Brain microvascular endothelial cell (primary cell): ENCODE results near the gene ST14.

Experiments used
- DNase-seq: peaks from one replicate; pipeline ENCODE4 v3.0.0-alpha.2; 2020
- H3K27ac ChIP-seq: fragments of 250-450 bp; sonication (Bioruptor Pico); 2 replicates; pipeline ENCODE4 v1.5.1; 2020; ENCODE audit warnings: mild to moderate bottlenecking, moderate library complexity
- H3K27me3 ChIP-seq: fragments of 250-450 bp; sonication (Bioruptor Pico); replicated peaks from 2 replicates; pipeline ENCODE4 v1.5.1; 2020; ENCODE audit warnings: mild to moderate bottlenecking
- H3K36me3 ChIP-seq: fragments of 250-450 bp; sonication (Bioruptor Pico); replicated peaks from 2 replicates; pipeline ENCODE4 v1.5.1; 2020; ENCODE audit warnings: mild to moderate bottlenecking
- H3K4me3 ChIP-seq: 2 replicates; pipeline ENCODE4 v1.5.1; 2011; ENCODE audit warnings: low read depth, mild to moderate bottlenecking, control low read depth, low read length, moderate library complexity
- in situ Hi-C: cut with HindIII; loops from 2 replicates; pipeline ENCODE4 v1.10.0; 2017; ENCODE audit warnings: low sequenced_read_pairs, low pct_ligation_motif_present
- TF ChIP-seq, protein P1 (sequence below): IDR thresholded peaks from 2 replicates; pipeline ENCODE4 v1.5.1; 2011; ENCODE audit warnings: low read depth, mild to moderate bottlenecking, moderate library complexity, low read length, control low read depth, inconsistent platforms; ENCODE audit errors: missing control alignments

Gene ST14

DNA sequence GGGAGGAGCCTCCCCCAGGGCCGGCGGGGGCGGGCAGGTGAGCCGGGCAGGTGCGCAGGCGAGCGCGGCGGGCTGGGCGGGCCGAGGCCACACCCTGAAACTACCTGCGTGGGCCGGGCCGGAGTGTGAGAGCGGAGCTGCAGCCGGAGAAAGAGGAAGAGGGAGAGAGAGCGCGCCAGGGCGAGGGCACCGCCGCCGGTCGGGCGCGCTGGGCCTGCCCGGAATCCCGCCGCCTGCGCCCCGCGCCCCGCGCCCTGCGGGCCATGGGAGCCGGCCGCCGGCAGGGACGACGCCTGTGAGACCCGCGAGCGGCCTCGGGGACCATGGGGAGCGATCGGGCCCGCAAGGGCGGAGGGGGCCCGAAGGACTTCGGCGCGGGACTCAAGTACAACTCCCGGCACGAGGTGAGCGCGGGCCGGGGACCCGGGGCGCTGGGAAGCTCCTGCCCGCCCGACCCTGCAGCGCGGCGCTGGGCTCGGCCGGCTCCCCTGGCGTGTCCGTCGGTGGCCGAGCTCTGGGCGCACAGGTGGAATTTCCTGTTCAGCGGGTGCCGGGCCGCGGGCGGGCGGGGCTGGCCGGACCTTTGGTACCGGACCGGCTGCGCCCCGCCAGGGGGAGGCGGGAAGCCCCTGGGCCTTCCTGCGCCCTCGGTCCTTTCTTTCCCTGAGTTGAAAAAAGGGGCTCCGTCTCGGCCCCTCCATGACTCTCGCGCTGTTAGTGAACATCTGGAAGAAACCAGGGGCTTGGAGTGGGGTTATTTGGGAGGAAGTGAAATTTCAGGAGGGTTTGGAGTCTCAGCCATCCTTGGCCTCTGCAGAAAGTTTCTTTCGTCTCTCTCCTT lies at the start of gene ST14:
TSS of gene ST14 (plus strand) at position 126 of the 841 bp plus-strand sequence. CDS start at position 324, 198 bp downstream.
- no peak within 1 kb of the TSS for H3K4me3 ChIP-seq
- in situ Hi-C loops = no loop called here
- no peak for DNase-seq
- H3K27ac ChIP-seq = no peak within 1 kb of the TSS
- TF ChIP-seq, protein P1, sequence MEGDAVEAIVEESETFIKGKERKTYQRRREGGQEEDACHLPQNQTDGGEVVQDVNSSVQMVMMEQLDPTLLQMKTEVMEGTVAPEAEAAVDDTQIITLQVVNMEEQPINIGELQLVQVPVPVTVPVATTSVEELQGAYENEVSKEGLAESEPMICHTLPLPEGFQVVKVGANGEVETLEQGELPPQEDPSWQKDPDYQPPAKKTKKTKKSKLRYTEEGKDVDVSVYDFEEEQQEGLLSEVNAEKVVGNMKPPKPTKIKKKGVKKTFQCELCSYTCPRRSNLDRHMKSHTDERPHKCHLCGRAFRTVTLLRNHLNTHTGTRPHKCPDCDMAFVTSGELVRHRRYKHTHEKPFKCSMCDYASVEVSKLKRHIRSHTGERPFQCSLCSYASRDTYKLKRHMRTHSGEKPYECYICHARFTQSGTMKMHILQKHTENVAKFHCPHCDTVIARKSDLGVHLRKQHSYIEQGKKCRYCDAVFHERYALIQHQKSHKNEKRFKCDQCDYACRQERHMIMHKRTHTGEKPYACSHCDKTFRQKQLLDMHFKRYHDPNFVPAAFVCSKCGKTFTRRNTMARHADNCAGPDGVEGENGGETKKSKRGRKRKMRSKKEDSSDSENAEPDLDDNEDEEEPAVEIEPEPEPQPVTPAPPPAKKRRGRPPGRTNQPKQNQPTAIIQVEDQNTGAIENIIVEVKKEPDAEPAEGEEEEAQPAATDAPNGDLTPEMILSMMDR = no peak
- peaks cover 11% of the 10 kb centered on the region for H3K27me3 ChIP-seq
- no peaks in the 10 kb centered on the region for H3K36me3 ChIP-seq

DNA sequence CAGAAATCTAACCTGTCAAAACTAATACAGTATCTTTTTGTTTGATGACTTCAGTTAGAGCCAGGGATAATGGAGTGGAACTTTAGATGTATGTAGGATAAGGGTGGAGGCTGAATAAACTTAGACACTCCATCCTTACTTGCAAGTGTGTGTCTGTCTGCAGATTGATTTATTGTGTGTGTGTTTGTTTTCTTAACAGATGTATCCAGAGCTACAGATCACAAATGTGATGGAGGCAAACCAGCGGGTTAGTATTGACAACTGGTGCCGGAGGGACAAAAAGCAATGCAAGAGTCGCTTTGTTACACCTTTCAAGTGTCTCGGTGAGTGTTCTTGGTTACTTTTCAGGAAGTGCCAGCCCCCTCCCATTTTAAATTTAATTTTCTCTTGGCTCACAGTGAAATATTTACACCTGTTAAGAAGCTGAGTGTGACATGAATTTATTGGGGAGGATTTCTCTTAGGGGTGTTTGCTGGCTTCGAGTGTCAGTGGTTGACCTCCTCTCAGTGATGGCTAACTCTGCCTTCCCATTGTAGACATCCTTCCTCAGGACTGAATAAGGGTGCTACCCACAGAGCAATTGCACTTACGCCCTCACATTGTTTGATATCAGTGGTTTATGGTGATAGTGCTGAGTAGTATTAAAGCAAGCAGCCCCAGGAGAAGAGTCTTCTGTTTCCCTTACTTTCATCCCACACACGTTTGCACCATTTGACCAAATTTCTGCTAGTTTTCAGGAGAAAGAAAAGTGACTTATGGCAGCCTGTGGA lies 49.1 kb upstream of the ST14 start:
- Histone ChIP-seq H3K36me3 (no peaks in the 10 kb centered on the region), H3K27ac (no peak overlapping the region), H3K4me3 (no peak overlapping the region), H3K27me3 (no peaks in the 10 kb centered on the region)
- TF ChIP-seq, protein P1 = no peak
- DNase-seq = no peak
- in situ Hi-C loops = no loop called here

DNA sequence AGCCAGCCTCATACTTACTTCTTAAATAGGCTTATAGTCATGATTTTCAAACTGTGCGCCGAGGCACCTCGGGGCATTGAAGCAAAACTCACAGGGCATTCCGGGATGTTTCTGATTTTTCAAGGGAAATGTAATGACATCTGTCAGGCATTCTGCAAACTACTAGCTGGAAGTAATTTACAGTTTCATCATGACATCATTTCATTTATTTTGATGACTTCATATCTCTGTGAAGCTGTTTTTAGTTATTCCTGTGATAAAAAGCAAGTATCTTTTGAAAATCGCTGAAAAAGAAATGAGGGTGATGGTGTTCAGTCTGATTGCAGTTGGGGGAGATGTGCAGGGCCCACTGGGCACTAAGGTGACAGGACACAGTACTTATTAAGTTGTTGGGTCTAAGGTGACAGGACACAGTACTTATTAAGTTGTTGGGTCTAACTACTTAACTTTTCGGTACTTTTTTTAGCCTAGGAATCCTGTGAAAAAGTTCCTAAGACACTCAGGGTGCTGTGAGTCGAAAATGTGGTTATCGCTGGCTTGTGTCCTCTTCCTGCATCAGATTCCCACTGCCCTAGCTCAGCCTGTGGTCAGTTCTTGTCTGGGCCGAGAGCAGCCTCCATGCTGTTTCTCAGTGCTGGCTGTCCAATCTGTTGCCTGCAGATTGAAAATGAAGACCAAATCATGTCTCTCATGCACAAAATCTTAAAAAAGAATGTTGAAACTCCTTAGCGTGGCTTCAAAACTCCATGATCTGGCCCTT lies 47.3 kb upstream of the ST14 start:
- Histone ChIP-seq H3K27me3 (no peaks in the 10 kb centered on the region), H3K4me3 (no peak overlapping the region), H3K27ac (no peak overlapping the region), H3K36me3 (no peaks in the 10 kb centered on the region)
- no peak for DNase-seq
- in situ Hi-C loops = no loop called here
- TF ChIP-seq, protein P1 = no peak

DNA sequence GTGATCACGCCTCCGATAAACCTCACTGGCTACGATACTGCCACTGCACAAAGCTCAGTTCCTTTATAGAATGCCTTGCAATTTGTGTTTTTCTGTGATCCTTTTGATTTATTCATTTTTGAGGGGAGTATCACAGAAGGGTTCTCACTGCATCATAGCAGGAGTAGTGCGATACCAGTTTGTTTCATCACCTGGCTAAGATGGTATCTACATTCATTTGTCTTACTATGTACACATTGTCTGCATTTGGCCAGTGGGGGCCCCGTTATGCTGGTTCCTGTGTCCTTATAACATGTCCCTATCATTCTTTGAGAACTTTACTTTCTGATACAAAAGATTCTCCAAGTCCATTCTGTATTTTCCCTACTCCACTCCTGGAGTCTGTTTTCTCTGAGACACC lies 45.3 kb upstream of the ST14 start:
- H3K36me3 ChIP-seq = no peaks in the 10 kb centered on the region
- in situ Hi-C loops = no loop called here
- H3K4me3 ChIP-seq = no peak overlapping the region
- no peaks in the 10 kb centered on the region for H3K27me3 ChIP-seq
- no peak for DNase-seq
- TF ChIP-seq, protein P1 = no peak
- H3K27ac ChIP-seq = no peak overlapping the region

DNA sequence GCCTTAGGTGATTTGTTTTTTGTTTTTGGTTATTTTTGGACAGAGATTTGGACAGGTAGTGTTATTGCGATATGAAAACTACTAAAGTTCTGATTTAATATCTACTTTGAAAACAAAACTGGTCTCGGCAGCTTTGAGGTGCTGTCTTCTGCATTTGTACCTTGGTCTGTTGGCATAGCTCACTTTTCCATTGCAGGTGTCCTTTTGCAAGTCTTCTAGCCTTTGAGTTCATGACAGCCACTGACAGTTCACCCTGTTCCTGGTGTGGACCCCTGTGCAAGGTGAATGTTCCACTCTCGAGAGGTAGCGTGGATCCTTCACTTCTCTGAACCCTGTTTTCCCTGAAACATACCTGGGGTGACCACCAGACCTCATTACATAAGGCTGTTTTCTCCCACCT lies 44.9 kb upstream of the ST14 start:
- H3K27me3 ChIP-seq = no peaks in the 10 kb centered on the region
- no peak overlapping the region for H3K27ac ChIP-seq
- TF ChIP-seq, protein P1 = no peak
- in situ Hi-C loops = no loop called here
- no peak overlapping the region for H3K4me3 ChIP-seq
- no peaks in the 10 kb centered on the region for H3K36me3 ChIP-seq
- no peak for DNase-seq
